ENCODE measurements around the gene CSNK1E.

- no peak for TF ChIP-seq CTCF (IDR thresholded peaks at IDR 0.05)
- no peak for TF ChIP-seq EZH2 (IDR thresholded peaks at IDR 0.05)
These were observed 23.0 kb downstream of the CSNK1E start for GRCh38 chr22:38294193-38294592.

Measured in neural progenitor cell (in vitro differentiated cells).